GM18526 (cell line): ENCODE results near the gene PSMD12.

Source experiments
- POLR2A ChIP-seq: IDR thresholded peaks from 3 replicates; pipeline ENCODE4 v1.6.1; 2011; ENCODE audit not compliant: insufficient read length; ENCODE audit errors: extremely low read depth

The PSMD12 gene

GRCh38 chr17:67374329-67375053 is 8.1 kb upstream of the PSMD12 start:
- TF ChIP-seq POLR2A: no peak

- TF ChIP-seq POLR2A: no peak
Observed at GRCh38 chr17:67372751-67373150, 6.4 kb upstream of the PSMD12 start.

GRCh38 chr17:67369676-67370075 is 3.3 kb upstream of the PSMD12 start:
- no peak for TF ChIP-seq POLR2A

- TF ChIP-seq POLR2A: no peak
Observed at GRCh38 chr17:67365738-67366192, 612 bp downstream of the PSMD12 start.

- TF ChIP-seq POLR2A: no peak
Observed at GRCh38 chr17:67364847-67365737, 1.3 kb downstream of the PSMD12 start.

GRCh38 chr17:67362173-67362572 is 4.2 kb downstream of the PSMD12 start:
- TF ChIP-seq POLR2A: no peak

- no peak for TF ChIP-seq POLR2A
Observed at GRCh38 chr17:67360880-67361279, 5.5 kb downstream of the PSMD12 start.

GRCh38 chr17:67359960-67360791 is 6.2 kb downstream of the PSMD12 start:
- TF ChIP-seq POLR2A: no peak

- TF ChIP-seq POLR2A: no peak
Observed at GRCh38 chr17:67358612-67359011, 7.8 kb downstream of the PSMD12 start.

- TF ChIP-seq POLR2A: no peak
Observed at GRCh38 chr17:67353929-67354574, 12.3 kb downstream of the PSMD12 start.

- TF ChIP-seq POLR2A: no peak
Observed at GRCh38 chr17:67353161-67353560, 13.2 kb downstream of the PSMD12 start.

- TF ChIP-seq POLR2A: no peak
Observed at GRCh38 chr17:67349420-67349819, 17.0 kb downstream of the PSMD12 start.

GRCh38 chr17:67347826-67348225 is 18.6 kb downstream of the PSMD12 start:
- no peak for TF ChIP-seq POLR2A

GRCh38 chr17:67343237-67343636 is 23.1 kb downstream of the PSMD12 start:
- no peak for TF ChIP-seq POLR2A

- TF ChIP-seq POLR2A: no peak
Observed at GRCh38 chr17:67336859-67337258, 29.5 kb downstream of the PSMD12 start.
